ENCODE results near the gene SESTD1. TPM values are rescaled to one million over a fixed set of nuclear protein-coding genes. Genes with fewer than 3 reads are reported as not detected.
"Not testable (repeated sequence)": the region's sequence is repeated elsewhere in the genome, so short reads cannot be mapped to it uniquely, and the experiment has no call there.

SESTD1 gene
- total RNA-seq, 1 donor from 2014 or later: 49.2 TPM

DNA sequence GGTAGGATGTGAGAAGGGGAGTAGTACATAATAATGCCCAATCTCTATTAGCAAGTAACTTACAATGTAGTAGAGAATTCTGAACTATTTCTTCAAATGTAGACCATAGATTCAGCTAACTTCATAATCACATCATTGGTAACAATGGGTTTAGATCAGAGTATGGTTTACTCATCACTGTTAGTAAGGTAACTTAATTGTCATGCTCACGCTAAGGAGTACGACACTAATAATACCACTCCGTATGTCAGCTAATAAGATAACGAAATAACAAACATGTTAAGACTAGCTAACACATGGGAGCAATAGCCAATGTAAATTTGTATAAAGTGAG is 158.3 kb downstream of the SESTD1 start:
- ChIA-PET POLR2A (interaction anchor here (0.9 kb wide), 1 partner anchor 86 kb away, joined by 3 read pairs; no protein-coding TSS in a partner anchor), CTCF (interaction anchor here (0.8 to 1.6 kb wide), 2 partner anchors 24 to 86 kb away, joined by 3 to 6 read pairs; no protein-coding TSS in a partner anchor)
- TF ChIP-seq, protein P1, sequence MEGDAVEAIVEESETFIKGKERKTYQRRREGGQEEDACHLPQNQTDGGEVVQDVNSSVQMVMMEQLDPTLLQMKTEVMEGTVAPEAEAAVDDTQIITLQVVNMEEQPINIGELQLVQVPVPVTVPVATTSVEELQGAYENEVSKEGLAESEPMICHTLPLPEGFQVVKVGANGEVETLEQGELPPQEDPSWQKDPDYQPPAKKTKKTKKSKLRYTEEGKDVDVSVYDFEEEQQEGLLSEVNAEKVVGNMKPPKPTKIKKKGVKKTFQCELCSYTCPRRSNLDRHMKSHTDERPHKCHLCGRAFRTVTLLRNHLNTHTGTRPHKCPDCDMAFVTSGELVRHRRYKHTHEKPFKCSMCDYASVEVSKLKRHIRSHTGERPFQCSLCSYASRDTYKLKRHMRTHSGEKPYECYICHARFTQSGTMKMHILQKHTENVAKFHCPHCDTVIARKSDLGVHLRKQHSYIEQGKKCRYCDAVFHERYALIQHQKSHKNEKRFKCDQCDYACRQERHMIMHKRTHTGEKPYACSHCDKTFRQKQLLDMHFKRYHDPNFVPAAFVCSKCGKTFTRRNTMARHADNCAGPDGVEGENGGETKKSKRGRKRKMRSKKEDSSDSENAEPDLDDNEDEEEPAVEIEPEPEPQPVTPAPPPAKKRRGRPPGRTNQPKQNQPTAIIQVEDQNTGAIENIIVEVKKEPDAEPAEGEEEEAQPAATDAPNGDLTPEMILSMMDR (IDR thresholded peaks at IDR 0.05): no peak

DNA sequence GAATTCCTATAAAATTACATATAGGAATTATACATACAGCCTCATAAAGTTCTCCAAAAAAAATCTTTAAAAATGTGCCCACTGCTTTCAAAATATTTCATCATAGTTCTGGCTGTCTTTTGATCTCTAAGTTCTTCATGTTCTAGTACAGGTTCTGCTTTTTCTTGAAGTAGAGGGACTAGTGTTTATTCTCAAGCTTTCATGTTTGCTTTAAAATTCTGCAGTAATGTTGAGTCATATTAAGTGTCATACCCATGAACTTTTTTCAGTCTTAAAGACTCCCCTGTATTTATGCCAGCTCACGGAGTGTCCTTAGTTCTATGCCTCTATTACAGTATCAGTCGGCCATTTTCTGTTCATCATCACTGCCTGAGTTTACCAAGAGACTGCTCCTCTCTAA is 159.9 kb downstream of the SESTD1 start:
- Mint-ChIP-seq H3K9me3 (no peaks in the 10 kb centered on the region), H3K4me1 (peaks cover 10% of the 10 kb centered on the region), H3K4me3 (no peak overlapping the region), H3K27me3 (no peaks in the 10 kb centered on the region), H3K36me3 (ENCODE audit: low read depth) (peaks cover 28% of the 10 kb centered on the region), H3K27ac (peak overlapping the region; percentile 3)
- intact Hi-C loops (cut with micrococcal nuclease): loop anchor here (1.0 to 5.0 kb wide), 2 partner anchors 8 to 37 kb away; no protein-coding TSS in a partner anchor
- POLR2A ChIA-PET: interaction anchor here (1.1 kb wide), 1 partner anchor 80 kb away, joined by 3 read pairs; no protein-coding TSS in a partner anchor
- CTCF ChIA-PET: interaction anchor here (1.6 kb wide), 1 partner anchor 25 kb away, joined by 6 read pairs; no protein-coding TSS in a partner anchor
- no peak for ATAC-seq (ENCODE audit: low read depth)
- TF ChIP-seq, protein P1 (IDR thresholded peaks at IDR 0.05): no peak
- DNase-seq: no peak

More for the DNA sequence above, 158.3 kb downstream of the SESTD1 start:
- peaks cover 38% of the 10 kb centered on the region for H3K36me3 Mint-ChIP-seq (ENCODE audit: low read depth)
- H3K4me1 Mint-ChIP-seq: peaks cover 10% of the 10 kb centered on the region
- intact Hi-C loops (cut with micrococcal nuclease): no loop called here
- DNase-seq: no peak
- H3K4me3 Mint-ChIP-seq: no peak overlapping the region
- no peaks in the 10 kb centered on the region for H3K27me3 Mint-ChIP-seq
- no peaks in the 10 kb centered on the region for H3K9me3 Mint-ChIP-seq
- ATAC-seq (ENCODE audit: low read depth): no peak
- no peak overlapping the region for H3K27ac Mint-ChIP-seq

DNA sequence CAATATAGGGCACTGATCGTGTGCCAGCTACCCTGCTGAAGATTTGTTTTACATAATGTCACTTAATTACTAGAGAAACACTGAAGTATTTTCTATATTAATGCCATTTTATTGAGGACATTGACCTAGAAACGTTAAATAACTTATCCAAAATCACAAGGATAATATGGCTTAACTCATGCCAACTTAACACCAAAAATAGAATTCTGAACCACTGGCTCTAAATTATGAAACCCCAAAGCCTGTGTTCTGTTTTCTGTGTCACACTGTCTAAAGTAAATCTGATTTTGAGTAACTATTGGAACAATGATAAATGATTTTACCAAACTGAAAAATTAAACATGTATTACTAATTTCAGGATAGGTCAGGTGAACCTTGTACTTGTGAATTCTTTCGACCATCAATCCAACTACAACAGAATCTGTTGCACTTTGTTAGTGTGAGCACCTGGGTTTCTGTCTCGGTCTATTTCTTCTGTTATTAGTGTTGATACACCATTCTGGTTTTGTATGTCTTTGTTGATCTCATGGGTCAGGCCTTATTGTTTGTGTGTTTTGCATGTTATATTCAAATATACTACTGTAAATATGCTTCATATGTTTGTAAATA is 166.4 kb downstream of the SESTD1 start:
- TF ChIP-seq, protein P1 (IDR thresholded peaks at IDR 0.05): no peak
- Mint-ChIP-seq H3K27ac (no peak overlapping the region), H3K4me1 (peaks cover 51% of the 10 kb centered on the region), H3K27me3 (no peaks in the 10 kb centered on the region), H3K9me3 (no peaks in the 10 kb centered on the region), H3K4me3 (no peak overlapping the region), H3K36me3 (ENCODE audit: low read depth) (no peaks in the 10 kb centered on the region)
- ATAC-seq (ENCODE audit: low read depth) (no peak), DNase-seq (no peak)
- intact Hi-C loops (cut with micrococcal nuclease): no loop called here
- POLR2A ChIA-PET: no interaction called here
- CTCF ChIA-PET: no interaction called here

DNA sequence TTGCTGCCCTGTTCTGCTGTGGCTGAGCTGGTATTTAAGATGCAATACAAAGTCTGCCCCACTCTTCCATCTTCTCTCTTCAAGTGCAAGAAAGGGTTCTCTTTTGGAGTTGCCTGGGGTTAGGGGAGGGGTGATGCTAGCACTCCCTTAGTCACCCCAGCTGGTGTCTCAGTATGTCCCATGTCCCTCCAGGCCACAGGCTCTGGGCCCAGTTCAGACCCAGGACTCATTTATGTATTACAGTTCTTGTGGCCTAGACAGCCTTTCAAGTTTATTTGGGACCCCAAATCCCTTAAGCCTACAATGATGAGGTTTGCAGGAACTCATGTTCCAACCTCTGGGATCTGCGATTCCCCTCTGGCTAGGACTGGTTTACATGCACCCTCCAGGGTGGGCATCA is 167.5 kb downstream of the SESTD1 start:
- Mint-ChIP-seq H3K36me3 (ENCODE audit: low read depth) (no peaks in the 10 kb centered on the region), H3K9me3 (no peaks in the 10 kb centered on the region), H3K4me3 (no peak overlapping the region), H3K27me3 (no peaks in the 10 kb centered on the region), H3K27ac (no peak overlapping the region), H3K4me1 (peaks cover 57% of the 10 kb centered on the region)
- intact Hi-C loops (cut with micrococcal nuclease): no loop called here
- ChIA-PET POLR2A (interaction anchor here (0.6 to 1.9 kb wide), 2 partner anchors 76 to 149 kb away, joined by 8 read pairs; no protein-coding TSS in a partner anchor), CTCF (interaction anchor here (1.7 kb wide), 1 partner anchor 33 kb away, joined by 4 read pairs; no protein-coding TSS in a partner anchor)
- DNase-seq: no peak
- TF ChIP-seq, protein P1 (IDR thresholded peaks at IDR 0.05): no peak
- no peak for ATAC-seq (ENCODE audit: low read depth)

DNA sequence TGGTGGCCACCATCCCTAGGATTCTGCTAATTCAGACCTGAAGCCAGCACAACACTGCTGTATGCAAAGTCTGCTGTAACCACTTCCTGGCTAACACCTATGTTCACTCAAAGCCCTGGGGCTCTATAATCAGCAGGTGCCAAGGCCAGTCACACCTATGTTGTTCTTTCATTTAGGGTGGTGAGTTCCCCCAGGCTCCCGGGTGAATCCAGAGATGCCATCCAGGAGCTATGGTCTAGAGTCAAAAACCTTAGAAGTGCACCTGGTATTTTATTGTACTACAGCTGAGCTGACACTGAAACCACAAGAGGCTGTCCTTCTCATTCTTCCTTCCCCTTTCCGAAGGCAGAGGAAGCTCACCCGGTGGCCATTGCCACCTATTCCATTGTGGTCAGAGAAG is 168.5 kb downstream of the SESTD1 start:
- intact Hi-C loops (cut with micrococcal nuclease): loop anchor here (1.0 kb wide), 2 partner anchors 8 to 76 kb away; no protein-coding TSS in a partner anchor
- Mint-ChIP-seq H3K27ac (peak overlapping the region; percentile 73), H3K36me3 (ENCODE audit: low read depth) (no peaks in the 10 kb centered on the region), H3K4me3 (peak overlapping the region; percentile 64), H3K27me3 (no peaks in the 10 kb centered on the region), H3K9me3 (no peaks in the 10 kb centered on the region), H3K4me1 (peaks cover 57% of the 10 kb centered on the region)
- DNase-seq: no peak
- peak; percentile 85 for ATAC-seq (ENCODE audit: low read depth)
- TF ChIP-seq, protein P1 (IDR thresholded peaks at IDR 0.05): no peak
- CTCF ChIA-PET: interaction anchor here (1.1 to 1.7 kb wide), 2 partner anchors 34 to 76 kb away, joined by 3 to 4 read pairs; no protein-coding TSS in a partner anchor
- POLR2A ChIA-PET: interaction anchor here (0.7 to 1.9 kb wide), 3 partner anchors 46 to 645 kb away, joined by 6 to 8 read pairs (median 6); partner anchors contain the start of genes CCDC141 and PRKRA

DNA sequence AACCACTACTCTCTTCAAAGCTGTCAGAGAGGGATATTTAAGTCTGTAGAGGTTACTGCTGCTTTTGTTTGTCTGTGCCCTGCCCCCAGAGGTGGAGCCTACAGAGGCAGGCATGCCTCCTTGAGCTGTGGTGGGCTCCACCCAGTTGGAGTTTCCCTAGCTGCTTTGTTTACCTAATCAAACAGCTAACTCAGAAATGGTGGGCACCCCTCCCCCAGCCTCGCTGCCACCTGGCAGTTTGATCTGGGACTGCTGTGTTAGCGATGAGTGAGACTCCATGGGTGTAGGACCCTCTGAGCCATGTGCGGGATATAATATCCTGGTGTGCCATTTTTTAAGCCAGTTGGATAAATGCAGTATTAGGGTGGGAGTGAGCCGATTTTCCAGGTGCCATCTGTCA is 171.7 kb downstream of the SESTD1 start:
- ATAC-seq (ENCODE audit: low read depth); DNase-seq; H3K36me3 Mint-ChIP-seq (ENCODE audit: low read depth); POLR2A ChIA-PET; H3K27me3 Mint-ChIP-seq; H3K4me3 Mint-ChIP-seq; H3K27ac Mint-ChIP-seq; H3K9me3 Mint-ChIP-seq; intact Hi-C loops (cut with micrococcal nuclease); CTCF ChIA-PET: not testable (repeated sequence)
- peaks cover 50% of the 10 kb centered on the region for H3K4me1 Mint-ChIP-seq

Data from activated B cell treated with CpG ODN at 0.5 μM for 24 hours (primary cell).